ENCODE data around the gene RADIL. TPM values are rescaled to one million over a fixed set of nuclear protein-coding genes. Genes with fewer than 3 reads are reported as not detected.

The RADIL gene
- total RNA-seq, 3 donors from 2014 or later = 0.35 to 7.4 (median 1.1) TPM

GRCh38 chr7:4775848-4776623, 107.5 kb downstream of the RADIL start:
- Histone ChIP-seq H3K4me3 (peak overlapping the region; percentile 95), H3K36me3 (ENCODE audit: low read depth) (no peaks in the 10 kb centered on the region), H3K4me1 (ENCODE audit: low read depth) (peaks cover 17% of the 10 kb centered on the region), H3K9me3 (no peaks in the 10 kb centered on the region)
- peak in 1 of 3 donors; percentile 42 for DNase-seq
- peak; percentile 55 for ATAC-seq
- intact Hi-C loops (cut with DNase I, micrococcal nuclease) = no loop called here
- no peak for TF ChIP-seq CTCF (IDR thresholded peaks at IDR 0.05)

GRCh38 chr7:4775250-4775847, 108.2 kb downstream of the RADIL start, which contains the start of gene AP5Z1:
TSS of gene AP5Z1 (plus strand) at chr7:4775623. CDS start at chr7:4775716, 93 bp downstream.
- Histone ChIP-seq H3K4me1 (ENCODE audit: low read depth) (peaks cover 17% of the 10 kb centered on the region), H3K4me3 (peak within 1 kb of the TSS; percentile 95), H3K36me3 (ENCODE audit: low read depth) (no peaks in the 10 kb centered on the region), H3K9me3 (no peaks in the 10 kb centered on the region)
- TF ChIP-seq CTCF (IDR thresholded peaks at IDR 0.05) = no peak
- ATAC-seq (peak; percentile 96), DNase-seq (peak; percentile 96 to 98 (median 97))
- intact Hi-C loops (cut with DNase I, micrococcal nuclease) = no loop called here

GRCh38 chr7:4774658-4775249, 108.8 kb downstream of the RADIL start:
- Histone ChIP-seq H3K4me1 (ENCODE audit: low read depth) (peaks cover 17% of the 10 kb centered on the region), H3K9me3 (no peaks in the 10 kb centered on the region), H3K4me3 (peak overlapping the region; percentile 95), H3K36me3 (ENCODE audit: low read depth) (no peaks in the 10 kb centered on the region)
- no peak for TF ChIP-seq CTCF (IDR thresholded peaks at IDR 0.05)
- ATAC-seq (peak; percentile 51), DNase-seq (peak; percentile 60 to 75 (median 62))
- intact Hi-C loops (cut with DNase I, micrococcal nuclease) = no loop called here

- intact Hi-C loops (cut with DNase I, micrococcal nuclease) = no loop called here
- Histone ChIP-seq H3K4me3 (no peak overlapping the region), H3K4me1 (ENCODE audit: low read depth) (peaks cover 17% of the 10 kb centered on the region), H3K36me3 (ENCODE audit: low read depth) (no peaks in the 10 kb centered on the region), H3K9me3 (no peaks in the 10 kb centered on the region)
- ATAC-seq = no peak
- TF ChIP-seq CTCF (IDR thresholded peaks at IDR 0.05) = no peak
- DNase-seq = no peak
These were observed 109.5 kb downstream of the RADIL start for GRCh38 chr7:4774007-4774406.

- no peak for TF ChIP-seq CTCF (IDR thresholded peaks at IDR 0.05)
These were observed 111.2 kb downstream of the RADIL start for GRCh38 chr7:4772306-4772705.

More at GRCh38 chr7:4772306-4772705, 111.2 kb downstream of the RADIL start:
- Histone ChIP-seq H3K4me3 (no peak overlapping the region), H3K36me3 (ENCODE audit: low read depth) (no peaks in the 10 kb centered on the region), H3K4me1 (ENCODE audit: low read depth) (peaks cover 11% of the 10 kb centered on the region), H3K9me3 (no peaks in the 10 kb centered on the region)
- intact Hi-C loops (cut with DNase I, micrococcal nuclease) = no loop called here
- ATAC-seq = no peak
- DNase-seq = no peak
